Inferior parietal cortex (tissue), 1 donor: ENCODE results near the gene AMFR.

ENCODE experiments used
- DNase-seq: peaks from one replicate; pipeline ENCODE4 v3.0.0-alpha.2; 2016; ENCODE audit errors: extremely low spot score

The AMFR gene

DNA sequence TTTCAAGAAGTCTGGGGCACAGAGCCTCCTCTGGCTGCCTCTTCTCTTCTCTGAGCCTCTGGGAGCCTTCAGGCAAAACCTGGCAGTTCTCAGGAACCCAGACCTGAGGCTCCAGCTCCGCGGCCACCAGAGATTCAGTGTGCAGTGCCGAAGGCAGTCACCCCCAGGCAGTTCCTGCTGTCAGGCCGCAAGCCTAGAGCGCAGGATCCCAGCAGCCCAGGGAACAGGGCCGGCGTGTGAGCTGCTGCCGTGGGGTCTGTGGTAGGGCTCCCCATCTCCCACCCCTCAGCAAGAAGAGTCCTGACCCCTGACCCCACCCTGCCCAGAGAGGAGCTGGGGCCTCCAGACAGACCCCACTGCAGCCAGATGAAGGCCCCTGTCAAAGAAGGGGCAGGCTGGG lies 78.2 kb downstream of the AMFR start:
- no peak for DNase-seq

DNA sequence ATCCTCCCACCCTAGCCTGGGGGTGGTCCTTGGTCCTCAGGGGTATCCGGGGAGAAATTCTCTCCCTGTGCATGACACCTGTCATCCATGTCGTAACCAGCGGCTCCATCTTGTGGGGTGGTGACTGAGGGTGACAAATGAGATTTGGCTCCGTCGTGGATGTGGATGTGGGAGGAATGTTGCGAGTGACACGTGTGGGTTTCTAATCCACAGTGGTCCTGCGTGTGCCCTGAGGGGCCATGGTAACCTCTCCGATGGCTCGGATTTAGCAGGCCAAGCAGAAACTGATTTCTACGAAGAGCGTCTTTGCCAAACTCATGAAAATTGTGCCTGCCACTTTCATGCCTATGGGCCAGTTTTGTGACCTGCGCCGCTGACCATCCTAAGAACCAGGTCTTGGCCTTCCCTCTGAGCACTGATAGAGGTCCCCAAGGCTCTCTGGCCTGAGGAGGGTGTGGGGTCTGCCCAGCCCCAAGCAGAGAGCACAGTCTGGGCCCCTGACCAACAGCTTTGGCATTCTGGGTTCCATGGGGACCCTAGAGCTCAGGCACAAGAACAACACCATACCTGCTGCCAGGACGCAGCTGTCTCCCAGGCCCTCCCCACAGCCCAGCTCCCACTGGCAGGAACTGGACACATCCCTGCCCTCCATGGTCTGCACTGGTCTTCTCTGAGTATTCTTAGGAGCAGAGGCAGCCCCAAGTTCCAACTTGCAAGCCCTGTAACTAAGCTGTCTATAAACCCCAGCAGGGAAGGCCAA lies 79.0 kb downstream of the AMFR start:
- DNase-seq = no peak

DNA sequence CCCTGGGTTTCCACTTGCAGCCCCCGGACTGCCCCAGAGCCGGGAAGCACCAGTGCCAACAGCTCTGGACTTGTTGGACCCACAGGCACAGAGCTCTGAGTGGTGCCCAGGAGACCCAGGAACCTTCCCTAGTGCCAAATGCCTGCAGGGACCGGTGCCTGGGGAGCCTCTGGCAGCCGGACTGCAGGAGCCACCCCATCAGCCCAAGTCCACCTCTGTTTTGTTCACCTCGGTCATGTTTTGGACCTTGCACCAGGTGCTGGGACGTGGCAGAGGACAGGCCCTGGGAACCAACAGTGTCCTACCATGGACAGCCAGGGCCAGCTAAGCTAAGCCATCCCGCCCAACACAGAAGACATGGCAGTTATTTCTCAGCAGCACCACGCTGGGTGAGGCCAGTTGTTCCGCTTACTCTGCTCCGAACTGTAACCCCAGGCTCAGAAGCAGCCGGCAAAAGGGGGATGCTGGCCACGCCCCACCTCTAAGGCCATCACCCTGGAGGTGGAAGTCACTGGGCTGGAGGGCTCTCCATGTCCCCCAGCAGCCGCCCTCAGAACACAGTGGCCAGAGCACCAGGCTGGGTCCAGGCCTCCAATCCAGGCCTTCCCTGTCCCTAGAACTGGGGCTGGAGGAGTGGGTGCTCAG lies 79.8 kb downstream of the AMFR start:
- DNase-seq = no peak

DNA sequence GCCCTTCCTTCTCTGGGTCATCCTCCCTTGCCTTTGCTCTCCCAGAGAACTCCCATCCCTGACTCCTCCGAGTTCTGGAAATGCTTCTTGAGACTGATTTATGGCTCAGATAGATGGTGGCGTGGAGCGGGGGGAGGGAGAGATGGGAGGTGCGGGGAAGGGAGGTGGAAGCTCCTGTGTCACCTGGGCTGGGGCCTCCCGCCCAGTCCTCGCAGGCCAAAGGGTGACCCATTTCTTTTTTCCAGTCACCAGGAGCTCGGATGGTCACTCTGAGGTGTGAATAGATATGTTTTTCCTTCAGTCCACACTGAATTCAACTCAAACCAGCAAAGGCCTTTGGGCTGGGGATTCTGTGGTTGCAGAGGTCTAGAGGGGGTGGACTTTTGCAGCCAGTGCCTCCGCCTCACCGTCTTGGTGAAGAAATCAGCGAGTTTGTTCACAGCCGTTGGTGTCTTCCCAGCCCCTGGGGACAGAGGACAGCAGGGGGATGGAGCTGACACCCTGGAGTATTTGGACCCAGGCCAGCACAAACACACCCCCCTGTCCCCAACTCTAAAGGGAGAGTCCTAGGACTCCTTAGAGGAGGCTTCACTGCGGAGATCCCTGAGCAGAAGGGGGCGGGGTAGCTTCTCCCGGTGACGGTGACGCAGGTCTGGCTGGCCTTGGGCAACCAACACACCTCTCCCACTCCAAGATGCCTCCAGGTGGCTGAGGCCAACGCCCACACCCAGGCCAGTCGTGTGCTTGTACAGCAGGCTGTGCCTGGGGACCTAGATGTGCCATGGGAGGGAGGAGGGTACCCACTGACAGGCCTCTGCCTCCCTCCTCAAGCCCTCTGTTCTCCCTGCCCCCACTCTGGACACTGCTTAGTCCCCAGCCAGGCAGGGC lies 80.6 kb downstream of the AMFR start:
- no peak for DNase-seq

DNA sequence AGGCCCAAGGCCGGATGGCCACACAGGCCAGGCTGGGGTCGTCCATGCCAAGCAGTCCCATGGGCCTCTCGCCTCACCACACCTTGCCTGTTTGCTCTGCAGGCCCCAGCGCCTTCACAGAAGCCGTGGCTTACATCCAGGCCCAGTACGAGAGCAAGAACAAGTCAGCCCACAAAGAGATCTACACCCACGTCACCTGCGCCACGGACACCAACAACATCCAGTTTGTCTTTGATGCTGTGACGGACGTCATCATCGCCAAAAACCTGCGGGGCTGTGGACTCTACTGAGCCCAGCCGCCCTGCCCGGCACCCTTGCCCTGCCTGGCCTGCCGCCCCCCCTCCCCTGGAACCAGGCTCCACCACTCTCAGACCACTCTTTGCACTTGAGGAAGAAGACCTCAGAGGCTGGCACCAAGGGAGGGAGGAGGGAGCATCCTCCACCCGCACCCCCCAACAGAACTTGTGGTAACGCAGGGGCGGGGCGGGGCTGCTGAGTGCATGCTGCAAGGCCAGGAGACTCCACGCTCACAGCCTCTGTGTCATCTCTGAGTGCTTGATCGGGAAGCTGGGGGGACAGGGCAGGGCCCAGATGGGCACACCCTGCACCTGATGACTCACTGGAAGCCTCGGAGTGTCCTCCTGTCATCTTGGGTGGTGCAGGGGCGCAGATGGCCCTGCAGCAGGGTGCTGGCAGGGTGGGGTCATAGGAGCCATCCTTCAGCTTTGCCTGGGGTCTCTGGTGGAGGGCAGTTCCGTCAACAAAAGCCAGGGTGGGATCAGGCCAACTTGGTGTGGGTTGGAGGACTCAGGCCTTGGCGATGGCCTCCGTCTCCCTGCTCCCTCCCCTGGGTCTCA lies 81.5 kb downstream of the AMFR start:
- DNase-seq = no peak

DNA sequence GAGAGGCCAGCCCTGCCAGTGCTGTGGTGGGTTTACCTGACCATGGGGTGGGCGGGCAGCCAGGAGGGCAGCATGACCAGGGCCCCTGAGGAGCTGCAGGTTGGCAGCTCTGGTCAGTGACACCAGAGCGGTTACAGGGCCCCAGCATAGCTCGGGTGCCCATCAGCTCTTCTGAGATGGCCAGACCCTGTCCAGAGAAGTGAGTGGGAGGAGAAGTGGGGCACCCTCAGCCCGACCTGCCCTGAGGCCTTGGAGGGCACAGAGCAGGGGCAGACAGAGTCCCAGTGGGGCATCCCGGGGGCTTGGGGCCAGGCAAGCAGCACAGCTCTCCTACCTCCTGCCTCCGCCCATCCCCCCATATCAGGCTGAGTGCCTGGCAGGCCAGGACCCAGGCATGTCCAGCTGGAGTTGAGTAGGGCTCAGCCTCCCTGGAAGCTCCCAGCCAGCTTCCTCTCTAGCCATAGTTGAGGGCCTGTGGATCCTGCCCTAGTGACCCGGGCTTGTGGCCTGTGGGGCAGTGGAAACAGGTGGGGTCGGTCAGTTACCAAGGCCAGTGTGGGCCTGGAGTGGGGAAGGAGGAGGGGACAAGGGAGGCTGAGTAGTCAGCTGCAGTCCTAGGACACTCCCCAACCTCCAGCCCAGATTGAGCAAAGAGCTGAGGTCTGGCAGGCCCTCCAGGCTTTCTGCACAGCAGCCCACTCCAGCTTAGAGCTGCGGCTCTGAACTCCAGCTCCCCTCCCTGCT lies 83.5 kb downstream of the AMFR start:
- no peak for DNase-seq

DNA sequence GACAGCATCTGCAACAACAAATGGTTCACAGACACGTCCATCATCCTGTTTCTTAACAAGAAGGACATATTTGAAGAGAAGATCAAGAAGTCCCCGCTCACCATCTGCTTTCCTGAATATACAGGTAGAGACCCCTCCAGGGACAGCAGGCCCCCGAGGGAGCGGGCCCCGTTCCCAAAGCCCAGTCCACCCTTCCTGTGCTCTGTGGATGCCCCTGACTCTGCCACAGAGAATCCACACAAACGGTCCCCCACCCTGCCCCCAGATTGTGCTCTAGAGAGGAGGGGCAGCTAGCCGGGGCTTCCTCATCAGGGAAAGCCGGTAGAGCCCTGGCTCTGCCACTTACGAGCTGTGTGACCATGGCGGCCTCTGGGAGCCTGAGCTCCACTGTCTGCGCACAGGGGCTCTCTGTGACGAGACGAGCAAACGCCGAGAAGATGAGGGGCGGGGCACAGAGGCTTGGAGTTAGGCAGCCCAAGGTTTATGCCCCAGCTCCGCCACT lies 84.4 kb downstream of the AMFR start:
- no peak for DNase-seq

DNA sequence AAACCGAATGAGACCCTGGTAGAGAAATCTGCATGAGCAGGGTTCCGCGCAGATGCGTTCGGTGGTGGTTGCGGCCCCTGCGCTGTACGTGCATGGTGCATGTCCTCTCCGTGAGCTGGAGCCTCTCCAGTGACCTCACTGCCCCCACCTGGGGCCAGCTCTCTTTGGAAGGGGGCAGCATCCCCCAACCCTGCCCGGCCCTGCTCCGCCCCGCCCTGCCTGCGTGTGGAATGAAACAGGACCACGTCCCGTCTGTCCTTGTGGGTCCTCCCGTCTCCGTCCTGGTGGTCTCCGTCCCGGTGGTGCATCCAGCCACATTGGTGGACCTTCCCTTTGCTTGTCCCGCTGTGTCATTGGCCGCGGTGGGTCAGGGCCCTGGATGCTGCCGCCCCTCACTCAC lies 84.9 kb downstream of the AMFR start:
- no peak for DNase-seq

DNA sequence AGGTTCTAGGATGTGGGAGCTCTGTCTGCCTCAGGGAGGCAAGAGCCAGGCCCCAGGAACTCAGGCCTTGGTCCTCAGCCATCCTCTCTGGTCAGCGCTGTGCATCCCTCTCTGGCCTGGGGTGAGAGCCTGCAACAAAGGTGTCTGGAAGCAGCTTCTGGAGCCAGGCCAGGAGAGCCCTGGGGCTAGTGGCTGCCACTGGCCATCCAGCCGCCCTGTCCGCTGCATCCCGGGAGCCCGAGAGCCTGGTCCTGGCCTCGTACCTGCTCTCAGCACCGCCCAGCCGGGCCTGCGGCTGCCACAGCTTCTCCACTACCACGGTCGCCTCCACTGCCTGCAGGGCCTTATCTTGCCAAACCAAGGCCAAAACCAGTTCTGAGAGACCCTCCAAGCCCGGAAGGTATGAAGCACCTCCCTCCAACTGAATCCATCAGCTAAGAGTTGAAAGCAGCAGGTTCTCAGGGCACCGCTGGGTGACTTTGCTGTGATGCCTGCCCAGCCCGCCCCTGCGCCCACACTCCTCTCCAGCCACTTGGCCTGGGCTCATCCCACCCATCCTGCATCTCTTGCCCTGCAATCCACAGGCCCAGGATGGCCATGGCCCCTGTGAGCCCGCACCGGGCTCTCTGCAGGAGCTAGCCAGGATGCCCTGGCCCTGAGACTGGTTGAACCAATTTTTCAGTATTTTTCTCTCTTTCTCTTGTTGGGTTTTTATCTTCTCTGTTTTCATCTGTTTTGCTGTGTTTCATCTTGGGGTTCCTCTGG lies 85.7 kb downstream of the AMFR start:
- no peak for DNase-seq

DNA sequence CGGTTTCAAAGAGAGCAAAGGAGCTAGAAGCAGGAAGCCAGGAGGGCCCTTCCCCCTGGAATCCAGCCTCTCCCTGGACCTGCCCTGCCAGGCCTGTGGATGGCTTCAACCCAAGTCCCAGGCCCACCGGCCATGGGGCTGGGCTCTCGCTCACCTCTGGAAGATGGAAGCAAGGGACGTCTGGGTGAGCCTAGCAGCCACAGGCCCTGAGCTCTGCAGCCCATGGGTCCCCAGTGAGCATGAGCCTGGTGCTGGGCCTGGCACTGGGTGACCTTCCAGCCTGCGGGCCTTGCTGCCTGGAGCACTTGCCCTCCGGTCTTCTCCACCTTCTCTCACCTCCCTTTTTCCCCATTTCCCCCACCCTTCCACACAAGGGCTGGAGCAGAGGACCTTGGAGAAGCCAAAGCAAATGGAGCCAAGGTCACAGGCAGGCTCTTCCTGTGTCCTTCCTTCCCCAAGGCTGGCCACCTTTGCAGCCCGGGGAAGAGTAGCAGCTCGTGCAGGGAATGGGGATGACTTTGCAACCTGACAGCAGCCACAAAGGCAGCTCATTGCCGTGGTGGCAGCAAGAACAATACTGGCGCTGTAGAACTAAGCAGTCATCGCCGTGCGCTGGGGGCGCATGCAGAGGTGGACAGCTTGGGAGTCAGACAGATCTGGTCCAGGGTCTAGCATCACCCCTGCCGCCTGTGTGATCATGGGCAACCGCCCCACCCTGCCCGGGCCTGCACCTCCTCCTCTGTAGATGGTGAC lies 86.6 kb downstream of the AMFR start:
- DNase-seq = no peak

DNA sequence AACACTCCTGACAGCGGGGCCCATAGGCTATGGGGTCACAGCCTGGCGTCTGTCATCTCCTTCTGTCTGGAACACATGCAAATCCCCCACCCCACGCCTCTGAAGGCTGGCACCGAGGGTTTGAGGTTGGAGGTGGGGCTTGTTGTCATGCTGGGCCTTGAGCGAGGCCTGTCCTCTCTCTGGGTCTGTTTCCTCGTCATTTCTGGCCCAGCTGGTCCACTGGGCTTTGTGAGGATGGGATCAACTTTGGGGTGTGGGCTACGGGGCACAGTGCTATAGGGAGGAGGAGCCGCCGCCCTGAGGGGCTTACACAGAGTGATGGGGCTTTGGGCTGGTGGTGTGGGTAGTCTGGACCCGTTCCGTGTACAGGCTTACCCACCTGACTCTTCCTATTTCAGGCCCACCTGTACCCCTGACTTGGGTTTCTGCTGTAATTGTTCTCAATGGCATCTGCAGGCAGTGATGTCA lies 87.5 kb downstream of the AMFR start:
- DNase-seq = no peak

DNA sequence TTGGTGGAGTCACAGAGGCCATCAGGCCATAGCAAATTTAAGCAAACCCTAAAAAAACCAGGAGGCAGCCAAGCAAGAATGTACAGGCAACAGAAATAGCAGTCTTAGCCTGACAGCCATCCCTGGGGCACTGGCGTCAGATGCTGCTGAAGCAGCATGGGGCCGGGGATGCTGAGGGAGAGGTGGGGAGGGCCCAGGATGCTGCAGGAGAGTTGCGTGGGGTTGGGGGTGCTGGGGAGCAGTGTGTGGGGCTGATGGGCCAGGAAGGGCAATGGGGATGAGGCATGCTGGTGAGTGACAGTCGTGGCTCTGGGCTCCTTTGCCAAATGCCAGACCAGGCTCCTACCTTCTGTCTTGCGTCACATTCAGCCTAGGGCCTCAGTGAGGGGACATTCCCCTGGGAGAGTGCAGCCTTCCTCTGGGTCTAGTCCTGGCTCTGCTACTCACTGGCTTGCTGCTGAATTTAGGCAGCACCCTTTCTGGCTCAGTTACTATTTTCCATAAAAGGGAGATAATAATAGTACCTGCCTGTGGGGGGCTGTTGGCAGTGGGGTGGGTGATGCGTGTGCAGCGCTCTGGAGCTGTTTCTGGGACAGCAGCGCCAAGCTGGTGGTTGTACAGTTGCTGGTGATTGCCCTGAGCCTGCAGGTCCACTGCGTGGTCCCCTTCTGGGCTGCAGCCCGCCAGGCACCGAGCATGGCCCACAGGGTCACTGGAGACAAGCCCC lies 88.1 kb downstream of the AMFR start:
- DNase-seq = no peak

DNA sequence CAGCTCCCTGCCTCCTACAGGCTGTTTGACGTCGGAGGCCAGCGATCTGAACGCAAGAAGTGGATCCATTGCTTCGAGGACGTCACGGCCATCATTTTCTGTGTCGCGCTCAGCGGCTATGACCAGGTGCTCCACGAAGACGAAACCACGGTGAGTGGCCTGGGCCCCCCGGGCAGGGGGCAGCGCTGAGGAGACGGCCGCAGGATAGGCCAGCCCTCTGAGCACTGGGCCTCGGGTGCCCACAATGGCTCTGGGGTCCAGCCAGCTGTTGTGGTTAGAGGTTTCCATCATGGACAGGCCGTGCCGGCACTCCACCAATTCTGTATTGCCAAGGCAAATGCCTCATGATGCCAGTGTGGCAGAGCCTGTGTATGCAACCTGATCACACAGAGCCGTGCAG lies 88.6 kb downstream of the AMFR start:
- DNase-seq = no peak

DNA sequence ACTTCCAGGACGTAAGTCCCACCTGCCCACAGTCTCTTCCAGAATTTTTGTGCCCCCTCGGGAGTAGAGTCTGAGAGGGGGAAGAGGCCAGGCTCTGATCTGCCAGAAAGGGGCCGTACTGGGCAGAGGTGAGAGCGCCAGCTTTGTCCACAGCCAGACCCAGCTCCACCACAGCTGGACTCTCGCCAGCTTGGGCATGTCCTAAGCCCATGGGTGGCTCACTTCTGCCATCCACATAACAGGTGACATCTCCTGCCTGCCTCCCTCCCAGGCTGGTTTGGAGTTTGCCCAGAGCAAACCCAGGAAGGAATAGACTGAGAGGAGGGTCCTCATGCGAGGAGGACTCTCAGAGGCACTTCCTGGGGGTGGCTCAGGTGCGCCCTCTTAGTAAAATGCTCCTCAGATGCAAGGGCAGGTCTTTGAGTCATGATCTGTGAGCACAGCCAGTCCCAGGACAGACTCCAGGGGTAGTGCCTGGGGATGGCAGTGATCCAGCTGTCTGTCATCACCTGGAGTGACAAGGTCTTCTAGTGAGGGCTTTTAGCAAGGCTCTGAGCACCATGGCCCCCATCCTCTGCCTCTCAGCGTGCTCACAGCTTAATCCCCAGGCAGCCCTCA lies 89.2 kb downstream of the AMFR start:
- DNase-seq = no peak

DNA sequence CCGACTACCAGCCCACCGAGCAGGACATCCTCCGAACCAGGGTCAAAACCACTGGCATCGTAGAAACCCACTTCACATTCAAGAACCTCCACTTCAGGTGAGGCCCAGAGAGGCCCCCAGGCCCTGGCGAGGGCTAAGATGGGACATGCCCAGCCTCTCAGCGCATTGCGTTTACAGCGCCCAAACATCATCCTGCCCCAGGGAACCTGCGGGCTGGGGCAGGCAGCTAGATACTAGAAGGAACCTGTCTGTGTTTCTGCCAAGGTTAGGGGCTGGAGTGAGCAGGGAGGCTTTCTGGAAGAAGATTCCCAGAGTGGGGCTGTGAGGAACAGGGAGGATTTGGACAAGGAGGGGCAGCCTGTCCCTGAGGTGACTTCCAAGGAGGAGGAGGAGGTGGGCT lies 90.6 kb downstream of the AMFR start:
- no peak for DNase-seq

DNA sequence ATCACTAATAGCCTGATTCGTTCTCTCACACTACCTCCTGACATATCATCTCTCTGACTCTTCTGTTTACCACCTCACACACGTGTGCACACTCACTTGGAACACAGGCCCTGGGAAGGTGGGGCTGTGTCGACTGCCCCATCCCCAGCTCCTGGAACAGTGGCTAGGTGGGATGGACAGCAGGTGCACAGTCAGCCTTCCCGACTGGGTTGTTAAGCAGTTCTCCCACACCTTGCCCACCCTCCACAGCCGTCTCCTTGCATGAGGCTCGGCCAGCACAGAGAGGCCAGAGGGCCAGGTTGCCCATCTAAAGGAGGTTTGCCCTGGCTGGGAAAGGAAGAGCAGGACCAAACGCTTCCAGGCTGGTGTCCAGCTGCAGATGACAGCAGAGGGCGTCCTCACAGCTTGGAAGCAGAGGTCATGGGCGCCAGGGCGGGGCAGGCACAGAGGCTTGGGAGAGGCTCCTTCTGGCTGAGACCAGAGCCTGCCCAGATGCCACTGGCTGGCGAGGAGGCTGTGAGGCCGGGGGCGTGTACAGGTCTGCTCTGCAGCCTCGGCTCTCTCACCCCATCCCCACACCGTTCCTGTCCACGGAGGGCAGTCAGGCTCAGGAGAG lies 92.8 kb downstream of the AMFR start:
- peak; percentile 62 for DNase-seq

DNA sequence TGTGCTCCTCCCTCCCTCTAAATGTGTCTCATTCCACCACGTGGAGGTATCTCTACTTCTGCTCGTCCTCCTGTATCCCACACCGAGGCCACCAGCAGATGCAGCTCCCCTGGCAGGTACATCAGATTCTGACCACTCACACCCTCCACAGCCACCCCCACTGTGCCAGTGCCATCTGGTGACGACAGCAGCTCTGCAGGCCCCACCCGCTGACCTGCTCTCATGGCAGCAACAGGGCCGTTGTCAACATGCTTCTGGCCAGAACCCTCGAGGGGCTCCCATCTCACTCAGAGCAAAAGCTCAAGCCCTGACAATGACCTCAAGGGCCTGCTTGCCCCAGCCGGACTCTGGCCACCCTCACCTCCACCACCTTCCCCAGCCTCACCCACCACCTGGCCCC lies 93.4 kb downstream of the AMFR start:
- no peak for DNase-seq

DNA sequence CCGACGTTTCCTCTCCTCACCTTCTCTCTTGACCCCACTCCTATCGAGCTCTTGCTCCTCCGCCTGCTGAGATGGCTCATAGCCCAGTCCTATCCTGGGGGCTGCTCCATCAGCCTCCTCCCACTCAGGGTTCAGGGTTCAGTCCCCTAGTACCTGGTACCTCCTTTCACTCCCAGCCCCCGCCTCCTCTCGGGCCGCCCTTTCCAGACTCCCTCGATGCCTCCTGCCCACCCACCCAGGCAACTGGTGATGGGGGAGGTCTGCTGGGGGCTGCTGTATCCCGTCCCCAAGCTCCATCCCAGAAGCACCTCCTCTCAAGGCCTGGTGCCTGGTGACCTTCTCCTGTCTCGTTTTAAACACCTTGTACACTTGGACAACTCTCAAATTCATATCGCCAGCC lies 93.9 kb downstream of the AMFR start:
- DNase-seq = no peak
